ENCODE data around the gene LYRM4. TPM values are rescaled to one million over a fixed set of nuclear protein-coding genes. Genes with fewer than 3 reads are reported as not detected.

The LYRM4 gene
- total RNA-seq, 1 experiment from 2014 or later: 52.8 TPM

GRCh38 chr6:5094327-5094726, 166.4 kb downstream of the LYRM4 start:
- H3K4me1 Mint-ChIP-seq (ENCODE audit: low read depth, unreplicated experiment): no peaks in the 10 kb centered on the region
- H3K27me3 ChIP-seq (replicated peaks; ENCODE audit: control insufficient read depth, insufficient read depth, low read length): no peaks in the 10 kb centered on the region
- H3K27ac Mint-ChIP-seq (ENCODE audit: unreplicated experiment): no peak overlapping the region
- H3K4me3 Mint-ChIP-seq (ENCODE audit: unreplicated experiment): no peak overlapping the region
- H3K9me3 ChIP-seq: no peaks in the 10 kb centered on the region
- ChIA-PET CTCF (no interaction called here), POLR2A (no interaction called here)
- no TSS peak for BruUV-seq (replicated peaks)
- H3K4me1 ChIP-seq: no peaks in the 10 kb centered on the region
- H3K36me3 ChIP-seq (ENCODE audit: control insufficient read depth, insufficient read depth, low read length): no peaks in the 10 kb centered on the region
- intact Hi-C loops (cut with micrococcal nuclease; ENCODE audit: unreplicated experiment): no loop called here
- no peaks in the 10 kb centered on the region for H3K36me3 Mint-ChIP-seq (ENCODE audit: insufficient read depth, unreplicated experiment)
- TF ChIP-seq CTCF (IDR thresholded peaks at IDR 0.05; ENCODE audit: insufficient read depth in 1 of 2, low read depth in 1 of 2, low read length in 1 of 2, severe bottlenecking in 1 of 2, unreplicated experiment in 1 of 2): no peak
- DNase-seq: no peak
- H3K4me3 ChIP-seq (ENCODE audit: low read depth, low read length): no peak overlapping the region
- no peaks in the 10 kb centered on the region for H3K27me3 Mint-ChIP-seq (ENCODE audit: insufficient read depth, unreplicated experiment)
- H3K9me3 Mint-ChIP-seq (ENCODE audit: unreplicated experiment): no peaks in the 10 kb centered on the region

- Mint-ChIP-seq H3K4me3 (ENCODE audit: unreplicated experiment) (no peak overlapping the region), H3K4me1 (ENCODE audit: low read depth, unreplicated experiment) (no peaks in the 10 kb centered on the region), H3K27me3 (ENCODE audit: insufficient read depth, unreplicated experiment) (no peaks in the 10 kb centered on the region), H3K27ac (ENCODE audit: unreplicated experiment) (no peak overlapping the region), H3K9me3 (ENCODE audit: unreplicated experiment) (no peaks in the 10 kb centered on the region), H3K36me3 (ENCODE audit: insufficient read depth, unreplicated experiment) (no peaks in the 10 kb centered on the region)
- BruUV-seq (replicated peaks): no TSS peak
- no peak for TF ChIP-seq CTCF (IDR thresholded peaks at IDR 0.05; ENCODE audit: insufficient read depth in 1 of 2, low read depth in 1 of 2, low read length in 1 of 2, severe bottlenecking in 1 of 2, unreplicated experiment in 1 of 2)
- H3K36me3 ChIP-seq (ENCODE audit: control insufficient read depth, insufficient read depth, low read length): no peaks in the 10 kb centered on the region
- H3K27me3 ChIP-seq (replicated peaks; ENCODE audit: control insufficient read depth, insufficient read depth, low read length): no peaks in the 10 kb centered on the region
- intact Hi-C loops (cut with micrococcal nuclease; ENCODE audit: unreplicated experiment): no loop called here
- no peak overlapping the region for H3K4me3 ChIP-seq (ENCODE audit: low read depth, low read length)
- no peaks in the 10 kb centered on the region for H3K4me1 ChIP-seq
- H3K9me3 ChIP-seq: no peaks in the 10 kb centered on the region
- CTCF ChIA-PET: no interaction called here
- POLR2A ChIA-PET: no interaction called here
- DNase-seq: no peak
Measured at GRCh38 chr6:5093231-5094015, 167.3 kb downstream of the LYRM4 start.

DNA sequence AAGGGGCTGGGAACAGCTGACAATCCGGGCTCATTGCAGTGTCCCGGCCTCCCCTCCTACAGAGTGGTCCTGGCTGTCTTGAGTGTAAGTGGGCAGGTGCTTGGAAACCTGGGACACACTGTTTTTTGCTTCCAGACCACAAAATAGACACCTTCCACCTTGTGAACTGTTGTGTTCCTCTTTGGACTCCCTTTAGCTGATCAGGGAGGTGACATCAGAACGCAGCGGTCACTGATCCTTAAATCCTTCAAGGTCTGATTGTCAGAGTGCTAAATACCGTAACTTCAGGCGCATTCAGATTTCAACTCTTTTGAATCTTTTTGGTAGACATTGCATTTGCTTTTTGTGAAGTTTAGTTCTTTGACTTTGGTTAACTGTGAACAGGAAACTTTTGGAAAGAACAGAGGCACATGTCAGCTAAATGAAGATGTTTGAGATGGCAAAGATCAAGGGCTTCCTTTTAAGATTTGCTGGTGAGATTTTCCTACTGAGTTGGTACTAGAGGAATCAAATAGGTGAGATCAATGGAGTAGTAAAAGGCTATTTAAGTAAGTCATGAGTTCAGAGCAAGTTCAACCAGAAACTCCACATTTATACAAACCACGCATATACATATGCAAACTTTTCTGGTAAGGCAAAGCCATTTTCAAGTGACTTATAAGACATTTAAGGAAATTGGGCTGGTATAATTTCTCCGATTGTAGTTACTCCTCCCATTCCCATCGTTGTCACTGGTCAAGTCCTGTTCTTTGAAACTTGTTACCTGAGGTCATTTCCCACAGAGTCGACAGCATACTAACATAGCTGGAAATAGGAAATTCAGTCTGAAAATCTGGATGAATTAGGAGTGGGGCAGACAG, 169.3 kb downstream of the LYRM4 start:
- Histone ChIP-seq H3K36me3 (ENCODE audit: control insufficient read depth, insufficient read depth, low read length) (no peaks in the 10 kb centered on the region), H3K9me3 (no peaks in the 10 kb centered on the region), H3K27me3 (replicated peaks; ENCODE audit: control insufficient read depth, insufficient read depth, low read length) (no peaks in the 10 kb centered on the region), H3K4me1 (no peaks in the 10 kb centered on the region), H3K4me3 (ENCODE audit: low read depth, low read length) (no peak overlapping the region)
- no peaks in the 10 kb centered on the region for H3K36me3 Mint-ChIP-seq (ENCODE audit: insufficient read depth, unreplicated experiment)
- no peak overlapping the region for H3K27ac Mint-ChIP-seq (ENCODE audit: unreplicated experiment)
- CTCF ChIA-PET: no interaction called here
- H3K27me3 Mint-ChIP-seq (ENCODE audit: insufficient read depth, unreplicated experiment): no peaks in the 10 kb centered on the region
- intact Hi-C loops (cut with micrococcal nuclease; ENCODE audit: unreplicated experiment): no loop called here
- no peak for DNase-seq
- no peak for TF ChIP-seq CTCF (IDR thresholded peaks at IDR 0.05; ENCODE audit: insufficient read depth in 1 of 2, low read depth in 1 of 2, low read length in 1 of 2, severe bottlenecking in 1 of 2, unreplicated experiment in 1 of 2)
- no peak overlapping the region for H3K4me3 Mint-ChIP-seq (ENCODE audit: unreplicated experiment)
- H3K4me1 Mint-ChIP-seq (ENCODE audit: low read depth, unreplicated experiment): no peaks in the 10 kb centered on the region
- no TSS peak for BruUV-seq (replicated peaks)
- no peaks in the 10 kb centered on the region for H3K9me3 Mint-ChIP-seq (ENCODE audit: unreplicated experiment)
- POLR2A ChIA-PET: no interaction called here

Data from Caco-2 (cell line).